ENCODE results near the gene RELT.
"Not testable (repeated sequence)": the region's sequence is repeated elsewhere in the genome, so short reads cannot be mapped to it uniquely, and the experiment has no call there.

Gene RELT

GRCh38 chr11:73436859-73437258, 60.7 kb downstream of the RELT start:
- DNase-seq (ENCODE audit: low read depth) = not testable (repeated sequence)

- no peak for DNase-seq (ENCODE audit: low read depth)
These were observed 63.0 kb downstream of the RELT start for GRCh38 chr11:73439002-73439843.

- DNase-seq (ENCODE audit: low read depth) = no peak
These were observed 69.8 kb downstream of the RELT start for GRCh38 chr11:73445980-73446379.

GRCh38 chr11:73446766-73447165, 70.6 kb downstream of the RELT start:
- no peak for DNase-seq (ENCODE audit: low read depth)
